Psoas muscle (tissue), 8 donors: Measurements from ENCODE around the gene STAM2. TPM values are rescaled to one million over a fixed set of nuclear protein-coding genes. Genes with fewer than 3 reads are reported as not detected.
A peak's percentile ranks its signal among the peaks of the same experiment; 100 is the strongest.
"Not testable (repeated sequence)": the region's sequence is repeated elsewhere in the genome, so short reads cannot be mapped to it uniquely, and the experiment has no call there.

Source experiments
- ATAC-seq, 4 donors: fragments of 200-7000 bp; cut with Tn5 transposase; one replicate each; pipeline ENCODE4 v1.9.1; 2020; ENCODE audit warnings: moderate library complexity in 3 of 4, mild to moderate bottlenecking in 2 of 4
- DNase-seq, 2 donors: peaks; one replicate each; pipeline ENCODE4 v3.0.0-alpha.2; 2020
- H3K27ac ChIP-seq: fragments of 200-600 bp; one replicate; pipeline ENCODE4 v1.8.0; 2022
- H3K27me3 ChIP-seq, 3 donors: fragments of 200-600 bp in 1 of 3; one replicate each; pipeline versions ENCODE4 v1.6.1 to v1.8.0; 2013 to 2022; ENCODE audit warnings: low read length in 2 of 3, mild to moderate bottlenecking in 2 of 3, moderate library complexity in 1 of 3; ENCODE audit not compliant: insufficient read depth in 3 of 3
- H3K36me3 ChIP-seq, 2 donors: fragments of 200-600 bp in 1 of 2; one replicate each; pipeline versions ENCODE4 v1.6.1 to v1.8.0; 2013 to 2022; ENCODE audit warnings: low read depth in 1 of 2, mild to moderate bottlenecking in 1 of 2, moderate library complexity in 1 of 2; ENCODE audit not compliant: insufficient read depth in 1 of 2
- H3K4me1 ChIP-seq: fragments of 200-600 bp; one replicate; pipeline ENCODE4 v1.8.0; 2022
- H3K4me3 ChIP-seq: fragments of 200-600 bp; one replicate; pipeline ENCODE4 v1.8.0; 2022; ENCODE audit warnings: mild to moderate bottlenecking
- H3K9me3 ChIP-seq: fragments of 200-600 bp; one replicate; pipeline ENCODE4 v1.8.0; 2022
- CTCF ChIP-seq: fragments of 200-600 bp; IDR thresholded peaks from one replicate; pipeline ENCODE4 v1.8.0; 2022; ENCODE audit warnings: antibody characterized with exemption
- WGBS, 3 donors: extraction: QIAGEN DNeasy Blood & Tissue Kit; methylation state at CpG; one replicate each; pipeline versions ENCODE4 v1.1.6 to v1.1.7; 2013; 5-methylcytosine and 5-hydroxymethylcytosine counted together
- intact Hi-C, 2 donors: fragments of 100-400 bp; cut with DNase I; formaldehyde crosslinking; loops; one replicate each; pipeline versions ENCODE4 v1.11.0 to v1.14.2; 2022
- polyA plus RNA-seq, 3 donors: library from polyadenylated mRNA; stranded (reverse); fragments of 200-250 nt; gene quantifications; one replicate each; pipeline ENCODE4 v1.2.3, GENCODE V29; 2013
- total RNA-seq, 4 donors: library from RNA; stranded (reverse); fragmentation: NEBNext Ultra II Directional in 2 of 4; extraction: Animal tissue kit (Norgen Biotek cat#: 25700) in 2 of 4; gene quantifications; one replicate each; pipeline versions ENCODE4 v1.2.1 to v1.2.4, GENCODE V29; 2021 to 2023
- donor health status: healthy with polysubstance abuse.
- donor health status: DM: no; HTN: no; CAD: no; lungs with moderate emphysema.
- donor health status: Bipolar disorder and iron deficiency.
- donor health status: healthy.
- donor health status: DM: yes; HTN: yes; CAD: no.
- donor health status: DM: no; HTN: no; CAD: no.
- donor health status: DM: no; HTN: no; CAD: no.
- donor health status: DM: yes; HTN: yes; CAD: no.

The STAM2 gene
- total and polyA plus RNA-seq, 7 donors: 6.8 to 21.1 (median 15.5) TPM

GRCh38 chr2:152183401-152184073, 8.0 kb upstream of the STAM2 start:
- Histone ChIP-seq H3K4me3 (no peak overlapping the region), H3K27me3 (no peaks in the 10 kb centered on the region), H3K4me1 (no peaks in the 10 kb centered on the region), H3K9me3 (no peaks in the 10 kb centered on the region), H3K36me3 (no peaks in the 10 kb centered on the region), H3K27ac (no peak overlapping the region)
- TF ChIP-seq CTCF: no peak
- ATAC-seq (no peak), DNase-seq (no peak)
- WGBS, 3 donors: 0 to 2% (median 0%) methylated on average over 1 of the region's 1 CpG
- intact Hi-C loops: loop anchor here in 1 of 2 donors (10.0 kb wide), 1 partner anchor 231 kb away; no protein-coding TSS in a partner anchor

GRCh38 chr2:152177667-152178066, 2.1 kb upstream of the STAM2 start:
- not testable (repeated sequence) for DNase-seq
- intact Hi-C loops: loop anchor here in 1 of 2 donors (5.0 kb wide), 3 partner anchors 140 to 540 kb away; partner anchors contain the start of genes ARL6IP6 and PRPF40A

GRCh38 chr2:152176113-152176714, 651 bp upstream of the STAM2 start:
- no peak for TF ChIP-seq CTCF
- DNase-seq: no peak
- intact Hi-C loops: loop anchor here in 1 of 2 donors (5.0 kb wide), 3 partner anchors 139 to 541 kb away; partner anchors contain the start of genes ARL6IP6 and PRPF40A

More at GRCh38 chr2:152177667-152178066, 2.1 kb upstream of the STAM2 start:
- H3K27ac ChIP-seq, H3K27me3 ChIP-seq, H3K9me3 ChIP-seq, ATAC-seq, H3K4me3 ChIP-seq, H3K36me3 ChIP-seq: not testable (repeated sequence)
- 94 to 98% (median 97%) methylated on average over 5 of the region's 7 CpGs for WGBS, 3 donors
- H3K4me1 ChIP-seq: peaks cover 13% of the 10 kb centered on the region

GRCh38 chr2:152175012-152175367, 573 bp downstream of the STAM2 start:
- peaks cover 31% of the 10 kb centered on the region for H3K4me1 ChIP-seq
- no peaks in the 10 kb centered on the region for H3K9me3 ChIP-seq
- DNase-seq (no peak), ATAC-seq (peak in 2 of 4 donors; percentile 1 to 5)
- intact Hi-C loops: loop anchor here (2.0 to 5.0 kb wide), 4 partner anchors 138 to 542 kb away; partner anchors contain the start of genes PRPF40A (in 2 of the 2) and ARL6IP6 (in 1 of the 2)
- no peak for TF ChIP-seq CTCF
- no peaks in the 10 kb centered on the region for H3K27me3 ChIP-seq
- 0 to 2% (median 1%) methylated on average over 10 of the region's 10 CpGs for WGBS, 3 donors
- H3K36me3 ChIP-seq: no peaks in the 10 kb centered on the region
- peak overlapping the region; percentile 75 for H3K4me3 ChIP-seq
- peak overlapping the region; percentile 94 for H3K27ac ChIP-seq

More at GRCh38 chr2:152176113-152176714, 651 bp upstream of the STAM2 start:
- peak overlapping the region; percentile 94 for H3K27ac ChIP-seq
- no peaks in the 10 kb centered on the region for H3K27me3 ChIP-seq
- H3K36me3 ChIP-seq: no peaks in the 10 kb centered on the region
- peaks cover 23% of the 10 kb centered on the region for H3K4me1 ChIP-seq
- ATAC-seq: peak; percentile 12 to 26 (median 18)
- H3K9me3 ChIP-seq: no peaks in the 10 kb centered on the region
- 4 to 6% (median 5%) methylated on average over 29 of the region's 29 CpGs for WGBS, 3 donors
- peak overlapping the region; percentile 75 for H3K4me3 ChIP-seq

- Histone ChIP-seq H3K27me3 (no peaks in the 10 kb centered on the region), H3K27ac (peak overlapping the region; percentile 94), H3K4me3 (peak overlapping the region; percentile 75), H3K36me3 (no peaks in the 10 kb centered on the region), H3K9me3 (no peaks in the 10 kb centered on the region), H3K4me1 (peaks cover 32% of the 10 kb centered on the region)
- intact Hi-C loops: loop anchor here in 1 of 2 donors (2.0 to 5.0 kb wide), 2 partner anchors 137 to 542 kb away; partner anchors contain the start of gene PRPF40A
- TF ChIP-seq CTCF: no peak
- ATAC-seq (no peak), DNase-seq (no peak)
- WGBS, 3 donors: 26 to 33% (median 27%) methylated on average over 7 of the region's 7 CpGs
Observed at GRCh38 chr2:152174574-152174973, 989 bp downstream of the STAM2 start.
